ENCODE results near the gene PPHLN1. TPM values are rescaled to one million over a fixed set of nuclear protein-coding genes. Genes with fewer than 3 reads are reported as not detected.
"Not testable (repeated sequence)": the region's sequence is repeated elsewhere in the genome, so short reads cannot be mapped to it uniquely, and the experiment has no call there.

Gene PPHLN1
- polyA plus RNA-seq, 1 donor: 58.8 TPM

- no peak for DNase-seq (ENCODE audit: low read depth)
Measured at GRCh38 chr12:42370013-42370412, 44.0 kb downstream of the PPHLN1 start.

- DNase-seq (ENCODE audit: low read depth): peak; percentile 28
Measured at GRCh38 chr12:42372154-42372791, 46.3 kb downstream of the PPHLN1 start.

- DNase-seq (ENCODE audit: low read depth): no peak
Measured at GRCh38 chr12:42373669-42374068, 47.7 kb downstream of the PPHLN1 start.

GRCh38 chr12:42380733-42381132 is 54.8 kb downstream of the PPHLN1 start:
- DNase-seq (ENCODE audit: low read depth): no peak

- DNase-seq (ENCODE audit: low read depth): no peak
Measured at GRCh38 chr12:42382013-42382696, 56.2 kb downstream of the PPHLN1 start.

- DNase-seq (ENCODE audit: low read depth): no peak
Measured at GRCh38 chr12:42385326-42385841, 59.4 kb downstream of the PPHLN1 start.

- no peak for DNase-seq (ENCODE audit: low read depth)
Measured at GRCh38 chr12:42386308-42386707, 60.3 kb downstream of the PPHLN1 start.

- DNase-seq (ENCODE audit: low read depth): not testable (repeated sequence)
Measured at GRCh38 chr12:42388086-42388485, 62.1 kb downstream of the PPHLN1 start.

- DNase-seq (ENCODE audit: low read depth): no peak
Measured at GRCh38 chr12:42394429-42394828, 68.5 kb downstream of the PPHLN1 start.

- no peak for DNase-seq (ENCODE audit: low read depth)
Measured at GRCh38 chr12:42396473-42397259, 70.7 kb downstream of the PPHLN1 start.

- DNase-seq (ENCODE audit: low read depth): no peak
Measured at GRCh38 chr12:42402821-42403411, 76.9 kb downstream of the PPHLN1 start.

- DNase-seq (ENCODE audit: low read depth): no peak
Measured at GRCh38 chr12:42407306-42407705, 81.3 kb downstream of the PPHLN1 start.

GRCh38 chr12:42409471-42409870 is 83.5 kb downstream of the PPHLN1 start:
- no peak for DNase-seq (ENCODE audit: low read depth)

GRCh38 chr12:42410340-42410739 is 84.4 kb downstream of the PPHLN1 start:
- DNase-seq (ENCODE audit: low read depth): no peak

- DNase-seq (ENCODE audit: low read depth): no peak
Measured at GRCh38 chr12:42420395-42420794, 94.4 kb downstream of the PPHLN1 start.

GRCh38 chr12:42421844-42422779 is 96.1 kb downstream of the PPHLN1 start:
- peak; percentile 24 for DNase-seq (ENCODE audit: low read depth)

- DNase-seq (ENCODE audit: low read depth): no peak
Measured at GRCh38 chr12:42422785-42423184, 96.8 kb downstream of the PPHLN1 start.

- no peak for DNase-seq (ENCODE audit: low read depth)
Measured at GRCh38 chr12:42426746-42427145, 100.8 kb downstream of the PPHLN1 start.

GRCh38 chr12:42428850-42429249 is 102.9 kb downstream of the PPHLN1 start:
- no peak for DNase-seq (ENCODE audit: low read depth)

- no peak for DNase-seq (ENCODE audit: low read depth)
Measured at GRCh38 chr12:42432517-42433140, 106.7 kb downstream of the PPHLN1 start.
